Subcutaneous abdominal adipose tissue (tissue), 5 donors: Measurements from ENCODE around the gene S100A2.

Experiments
- H3K27ac ChIP-seq: one replicate; pipeline ENCODE4 v1.7.0; 2013; ENCODE audit warnings: low read depth, mild to moderate bottlenecking, inconsistent platforms, low read length, moderate library complexity
- H3K27me3 ChIP-seq, 5 donors: one replicate each; pipeline ENCODE4 v1.7.0; 2013; ENCODE audit warnings: low read length in 5 of 5, inconsistent platforms in 1 of 5; ENCODE audit not compliant: control insufficient read depth in 5 of 5, insufficient read depth in 4 of 5
- H3K36me3 ChIP-seq, 5 donors: one replicate each; pipeline ENCODE4 v1.7.0; 2013; ENCODE audit warnings: low read length in 5 of 5; ENCODE audit not compliant: control insufficient read depth in 5 of 5, insufficient read depth in 5 of 5
- H3K4me1 ChIP-seq, 5 donors: one replicate each; pipeline ENCODE4 v1.7.0; 2013; ENCODE audit warnings: low read length in 5 of 5, mild to moderate bottlenecking in 3 of 5, moderate library complexity in 1 of 5; ENCODE audit not compliant: control insufficient read depth in 5 of 5, insufficient read depth in 5 of 5
- H3K4me3 ChIP-seq, 5 donors: one replicate each; pipeline ENCODE4 v1.7.0; 2013; ENCODE audit warnings: low read length in 5 of 5, low read depth in 1 of 5
- H3K9ac ChIP-seq, 5 donors: one replicate each; pipeline ENCODE4 v1.7.0; 2013; ENCODE audit warnings: low read length in 5 of 5, mild to moderate bottlenecking in 4 of 5, moderate library complexity in 3 of 5
- H3K9me3 ChIP-seq, 5 donors: one replicate each; pipeline ENCODE4 v1.7.0; 2013; ENCODE audit warnings: low read length in 5 of 5; ENCODE audit not compliant: control insufficient read depth in 5 of 5
- donor health status: healthy.
- donor health status: healthy.
- donor health status: healthy.
- donor health status: healthy.
- donor health status: healthy.

S100A2 gene

DNA sequence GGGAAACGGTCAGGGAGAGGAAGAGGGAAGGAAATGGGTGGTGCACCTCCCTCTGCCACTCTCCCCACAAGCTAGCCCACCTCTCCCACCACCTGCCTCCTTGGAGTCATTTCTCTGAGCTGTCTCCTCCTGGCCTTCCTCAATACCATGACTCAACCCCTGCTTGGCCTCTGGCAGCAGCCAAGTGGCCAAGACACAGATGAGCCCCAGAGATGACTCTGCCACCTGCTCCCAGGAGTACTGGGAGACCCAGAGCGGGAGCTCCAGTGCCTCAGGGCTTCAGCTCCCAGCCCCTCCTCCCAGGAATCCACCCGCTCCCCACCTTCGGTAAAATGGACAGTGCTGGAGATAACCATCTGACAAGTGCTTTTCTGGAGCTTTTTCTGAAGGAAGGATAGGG, 44.7 kb upstream of the S100A2 start:
- Histone ChIP-seq H3K9ac (peak overlapping the region in 4 of 5 donors; percentile 21 to 91 (median 53)), H3K36me3 (peaks cover 0 to 23% (median 15%) of the 10 kb centered on the region in 5 donors), H3K27me3 (no peaks in the 10 kb centered on the region), H3K4me3 (no peak overlapping the region), H3K27ac (peak overlapping the region; percentile 97), H3K9me3 (no peaks in the 10 kb centered on the region), H3K4me1 (peaks cover 10 to 63% (median 47%) of the 10 kb centered on the region in 5 donors)

- Histone ChIP-seq H3K27ac (peak overlapping the region; percentile 97), H3K4me1 (peaks cover 10 to 62% (median 47%) of the 10 kb centered on the region in 5 donors), H3K9ac (peak overlapping the region in 4 of 5 donors; percentile 25 to 93 (median 86)), H3K9me3 (no peaks in the 10 kb centered on the region), H3K4me3 (peak overlapping the region in 2 of 5 donors; percentile 73 to 77), H3K27me3 (no peaks in the 10 kb centered on the region), H3K36me3 (peaks cover 0 to 23% (median 15%) of the 10 kb centered on the region in 5 donors)
Measured at GRCh38 chr1:153609585-153609907, 43.9 kb upstream of the S100A2 start.

GRCh38 chr1:153608742-153609584, 43.3 kb upstream of the S100A2 start:
- Histone ChIP-seq H3K27me3 (no peaks in the 10 kb centered on the region), H3K36me3 (peaks cover 0 to 23% (median 15%) of the 10 kb centered on the region in 5 donors), H3K4me3 (peak overlapping the region; percentile 33 to 77 (median 70)), H3K4me1 (peaks cover 10 to 58% (median 47%) of the 10 kb centered on the region in 5 donors), H3K27ac (peak overlapping the region; percentile 97), H3K9ac (peak overlapping the region; percentile 48 to 93 (median 82)), H3K9me3 (no peaks in the 10 kb centered on the region)

DNA sequence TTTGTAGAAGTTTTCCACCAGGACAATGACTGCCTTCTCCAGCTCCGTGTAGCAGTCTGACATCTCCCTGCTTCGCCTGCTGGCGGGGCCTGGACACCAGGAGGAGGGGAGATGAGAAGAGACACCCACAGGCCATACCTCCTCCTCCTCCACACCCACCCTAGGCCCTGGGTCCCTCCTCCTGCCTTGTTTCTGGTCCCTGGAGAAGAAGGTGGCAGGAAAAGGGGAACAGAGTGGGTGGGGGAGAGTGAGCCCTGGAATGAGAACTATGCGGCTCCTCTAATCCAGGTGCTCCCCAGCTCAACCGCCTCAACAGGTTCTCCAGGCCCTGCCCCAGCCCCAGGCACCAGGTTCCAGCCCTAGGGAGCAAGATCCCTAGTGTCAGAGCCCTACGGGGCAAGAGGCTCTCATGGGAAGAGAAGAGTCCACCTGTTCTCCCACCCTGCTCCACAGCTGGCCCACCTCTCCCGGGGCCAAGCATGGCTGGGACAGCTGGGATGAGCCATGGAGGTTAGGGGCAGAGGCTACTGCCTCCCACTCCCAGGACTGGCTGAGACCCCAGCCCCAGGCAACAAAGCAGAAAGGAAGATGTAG, 42.5 kb upstream of the S100A2 start:
- Histone ChIP-seq H3K4me1 (peaks cover 10 to 56% (median 47%) of the 10 kb centered on the region in 5 donors), H3K4me3 (peak overlapping the region; percentile 25 to 77 (median 70)), H3K36me3 (peaks cover 0 to 23% (median 15%) of the 10 kb centered on the region in 5 donors), H3K9me3 (no peaks in the 10 kb centered on the region), H3K27me3 (no peaks in the 10 kb centered on the region), H3K9ac (peak overlapping the region; percentile 11 to 92 (median 82)), H3K27ac (peak overlapping the region; percentile 97)

DNA sequence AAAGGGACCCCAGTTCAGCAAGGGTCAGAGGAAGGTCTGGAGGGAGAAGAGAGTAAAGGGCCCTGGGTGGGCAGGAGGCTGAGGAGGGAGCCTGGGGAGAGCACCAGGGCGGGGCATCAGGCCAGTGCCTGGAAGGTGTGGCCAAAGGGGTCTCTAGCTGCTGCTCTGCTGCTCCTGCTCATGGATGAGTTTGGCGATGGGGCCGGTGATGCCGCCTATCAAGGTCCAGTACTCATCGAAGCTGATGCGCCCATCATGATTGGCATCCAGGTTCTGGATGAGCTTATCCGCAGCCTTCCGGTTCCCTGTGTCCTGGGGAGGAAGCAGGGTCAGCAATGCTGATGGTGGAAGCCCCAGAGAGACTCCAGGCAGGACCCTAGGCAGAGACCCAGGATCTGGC, 41.7 kb upstream of the S100A2 start:
- Histone ChIP-seq H3K9me3 (no peaks in the 10 kb centered on the region), H3K27me3 (no peaks in the 10 kb centered on the region), H3K4me3 (peak overlapping the region in 4 of 5 donors; percentile 67 to 77 (median 72)), H3K9ac (peak overlapping the region in 3 of 5 donors; percentile 2 to 91 (median 24)), H3K4me1 (peaks cover 10 to 52% (median 47%) of the 10 kb centered on the region in 5 donors), H3K36me3 (peaks cover 0 to 23% (median 15%) of the 10 kb centered on the region in 5 donors), H3K27ac (peak overlapping the region; percentile 97)

GRCh38 chr1:153606194-153606593, 40.5 kb upstream of the S100A2 start:
- H3K27ac ChIP-seq = peak overlapping the region; percentile 97
- H3K36me3 ChIP-seq = peaks cover 0 to 23% (median 15%) of the 10 kb centered on the region in 5 donors
- peaks cover 10 to 40% (median 37%) of the 10 kb centered on the region in 5 donors for H3K4me1 ChIP-seq
- H3K27me3 ChIP-seq = no peaks in the 10 kb centered on the region
- no peak overlapping the region for H3K4me3 ChIP-seq
- no peak overlapping the region for H3K9ac ChIP-seq
- no peaks in the 10 kb centered on the region for H3K9me3 ChIP-seq

GRCh38 chr1:153602749-153603148, 37.1 kb upstream of the S100A2 start:
- H3K9me3 ChIP-seq = no peaks in the 10 kb centered on the region
- no peak overlapping the region for H3K9ac ChIP-seq
- peaks cover 0 to 21% (median 15%) of the 10 kb centered on the region in 5 donors for H3K36me3 ChIP-seq
- H3K4me3 ChIP-seq = no peak overlapping the region
- H3K4me1 ChIP-seq = peaks cover 4 to 28% (median 24%) of the 10 kb centered on the region in 5 donors
- H3K27me3 ChIP-seq = no peaks in the 10 kb centered on the region
- H3K27ac ChIP-seq = no peak overlapping the region

DNA sequence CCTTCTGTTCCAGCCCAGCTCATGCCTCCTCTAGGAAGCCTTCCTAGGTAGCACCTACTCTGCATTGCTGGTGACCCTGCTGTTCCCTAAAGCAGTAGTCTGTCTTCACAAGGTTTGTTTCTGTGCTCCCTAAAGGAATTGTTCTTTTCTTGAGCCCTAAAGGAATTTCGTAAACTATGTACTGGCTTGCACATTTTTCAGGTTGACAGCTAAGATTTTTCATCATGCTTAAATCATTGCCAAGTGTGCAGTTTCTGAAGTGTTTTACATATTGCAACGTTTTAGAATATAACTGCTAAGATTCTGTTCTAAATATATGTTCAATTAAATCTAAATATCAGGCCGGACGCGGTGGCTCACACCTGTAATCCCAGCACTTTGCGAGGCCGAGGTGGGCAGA, 34.2 kb upstream of the S100A2 start:
- Histone ChIP-seq H3K27me3 (no peaks in the 10 kb centered on the region), H3K9ac (no peak overlapping the region), H3K27ac (no peak overlapping the region), H3K4me1 (peaks cover 4 to 22% (median 16%) of the 10 kb centered on the region in 5 donors), H3K4me3 (peak overlapping the region in 1 of 5 donors; percentile 11), H3K36me3 (no peaks in the 10 kb centered on the region), H3K9me3 (no peaks in the 10 kb centered on the region)

DNA sequence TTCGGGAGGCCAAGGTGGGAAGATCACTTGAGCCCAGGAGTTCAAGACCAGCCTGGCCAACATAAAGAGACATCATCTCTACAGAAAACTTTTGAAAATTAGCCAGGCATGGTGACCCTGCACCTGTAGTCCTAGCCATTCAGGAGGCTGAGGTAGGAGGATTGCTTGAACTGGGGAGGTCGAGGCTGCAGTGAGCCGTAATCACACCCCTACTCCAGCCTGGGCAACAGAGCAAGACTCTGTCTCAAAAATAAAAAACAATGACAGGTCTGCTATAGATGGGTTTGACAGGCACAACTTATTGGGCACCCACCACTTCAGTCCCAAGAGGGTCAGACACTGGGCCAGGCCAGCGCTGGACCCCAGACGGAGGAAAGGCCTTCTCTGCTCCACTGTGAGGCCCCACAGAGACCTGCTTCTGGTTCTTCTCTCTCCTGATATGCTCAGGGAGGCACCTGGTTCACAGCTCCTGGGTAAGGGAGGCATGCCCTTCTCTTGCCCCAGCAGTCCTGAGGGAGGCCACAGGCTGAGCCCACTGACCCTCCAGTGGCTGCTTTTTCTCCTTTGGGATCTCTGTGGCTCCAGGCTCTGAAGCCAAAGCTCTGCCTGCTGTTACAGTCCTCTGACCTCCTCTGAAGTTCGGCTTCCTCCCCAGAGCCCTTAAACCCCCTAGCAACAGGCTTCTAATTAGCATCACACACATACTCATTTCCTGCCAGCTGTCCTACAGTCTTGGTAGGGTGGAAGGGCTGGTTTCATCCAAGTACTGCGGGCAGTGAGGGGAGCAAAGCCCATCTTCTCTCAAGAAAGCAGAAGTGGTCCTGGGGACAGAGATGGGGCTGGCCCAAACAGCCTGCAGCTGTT, 32.9 kb upstream of the S100A2 start:
- Histone ChIP-seq H3K4me1 (peaks cover 4 to 22% (median 16%) of the 10 kb centered on the region in 5 donors), H3K9ac (peak overlapping the region in 2 of 5 donors; percentile 35 to 61), H3K9me3 (no peaks in the 10 kb centered on the region), H3K27ac (peak overlapping the region; percentile 54), H3K27me3 (no peaks in the 10 kb centered on the region), H3K4me3 (no peak overlapping the region), H3K36me3 (no peaks in the 10 kb centered on the region)
